BJ (cell line): ENCODE measurements around the gene SEMA6C. TPM values are rescaled to one million over a fixed set of nuclear protein-coding genes. Genes with fewer than 3 reads are reported as not detected.

ENCODE experiments used
- CTCF ChIA-PET: fragments of 350-600 bp; formaldehyde crosslinking; extraction: SDS; loops from one replicate; lab custom pipeline; 2021; ENCODE audit warnings: antibody characterized with exemption, inconsistent platforms; lab: Yijun Ruan, JAX
- POLR2A ChIA-PET: fragments of 300-600 bp; sonication (Branson Sonifier 250); formaldehyde crosslinking; extraction: SDS; loops from one replicate; lab custom pipeline; 2021; ENCODE audit warnings: antibody characterized with exemption; lab: Charles Lee
- DNase-seq: peaks from one replicate; pipeline ENCODE4 v3.0.0-alpha.2; 2011; ENCODE audit warnings: low read depth
- H3K27me3 ChIP-seq: 2 replicates; pipeline ENCODE4 v1.6.0; 2011; ENCODE audit warnings: low read length; ENCODE audit not compliant: control insufficient read depth, insufficient read depth
- H3K36me3 ChIP-seq: 2 replicates; pipeline ENCODE4 v1.5.1; 2011; ENCODE audit warnings: low read length; ENCODE audit not compliant: control insufficient read depth, insufficient read depth
- H3K4me3 ChIP-seq: 2 replicates; pipeline ENCODE4 v1.5.1; 2011; ENCODE audit warnings: low read depth, mild to moderate bottlenecking, control low read depth, low read length
- CTCF ChIP-seq: IDR thresholded peaks from 2 replicates; pipeline ENCODE4 v1.5.1; 2011; ENCODE audit warnings: low read depth, mild to moderate bottlenecking, control low read depth, inconsistent platforms, low read length, moderate library complexity; ENCODE audit not compliant: insufficient read depth
- polyA plus RNA-seq: library from polyadenylated mRNA; depleted of rRNA; stranded (reverse); fragments of >200 nt; gene quantifications from 2 replicates; pipeline ENCODE4 v1.2.3, GENCODE V29; 2011

The SEMA6C gene
- polyA plus RNA-seq, 1 experiment = 1.8 TPM

- H3K27me3 ChIP-seq = no peaks in the 10 kb centered on the region
- no peak for TF ChIP-seq CTCF
- CTCF ChIA-PET = interaction anchor here (1.0 to 2.3 kb wide), 4 partner anchors 9 to 174 kb away, joined by 4 to 7 read pairs (median 4); partner anchors contain the start of gene TMOD4
- no peak for DNase-seq
- peak overlapping the region; percentile 80 for H3K4me3 ChIP-seq
- H3K36me3 ChIP-seq = peaks cover 8% of the 10 kb centered on the region
- POLR2A ChIA-PET = interaction anchor here (0.7 to 1.4 kb wide), 2 partner anchors 23 to 29 kb away, joined by 7 to 8 read pairs; partner anchors contain the start of gene VPS72
Observed at GRCh38 chr1:151166505-151166956, 20.1 kb upstream of the SEMA6C start.

GRCh38 chr1:151165738-151166504, 19.5 kb upstream of the SEMA6C start, which contains the start of the genes LYSMD1 and SCNM1:
LYSMD1 (minus strand) TSS chr1:151165902; CDS start chr1:151165258, 644 bp downstream.
SCNM1 (plus strand) TSS chr1:151166144; CDS start chr1:151166153, 9 bp downstream.
- POLR2A ChIA-PET = interaction anchor here (0.7 to 1.4 kb wide), 3 partner anchors 24 to 117 kb away, joined by 7 to 11 read pairs (median 8); partner anchors contain the start of gene VPS72
- H3K36me3 ChIP-seq = peaks cover 11% of the 10 kb centered on the region
- peak within 1 kb of the TSS; percentile 80 for H3K4me3 ChIP-seq
- H3K27me3 ChIP-seq = no peaks in the 10 kb centered on the region
- CTCF ChIA-PET = interaction anchor here (1.0 to 2.3 kb wide), 6 partner anchors 10 to 175 kb away, joined by 4 to 7 read pairs (median 5); partner anchors contain the start of gene TMOD4
- DNase-seq = peak; percentile 93
- TF ChIP-seq CTCF = no peak

GRCh38 chr1:151165281-151165737, 18.9 kb upstream of the SEMA6C start:
- Histone ChIP-seq H3K27me3 (no peaks in the 10 kb centered on the region), H3K4me3 (peak overlapping the region; percentile 80), H3K36me3 (peaks cover 15% of the 10 kb centered on the region)
- no peak for TF ChIP-seq CTCF
- DNase-seq = no peak
- CTCF ChIA-PET = interaction anchor here (1.0 to 2.3 kb wide), 4 partner anchors 10 to 141 kb away, joined by 3 to 7 read pairs (median 5); no protein-coding TSS in a partner anchor
- POLR2A ChIA-PET = interaction anchor here (0.7 kb wide), 1 partner anchor 117 kb away, joined by 11 read pairs; no protein-coding TSS in a partner anchor

GRCh38 chr1:151164732-151165280, 18.4 kb upstream of the SEMA6C start:
- peaks cover 16% of the 10 kb centered on the region for H3K36me3 ChIP-seq
- TF ChIP-seq CTCF = no peak
- H3K4me3 ChIP-seq = peak overlapping the region; percentile 80
- no peaks in the 10 kb centered on the region for H3K27me3 ChIP-seq
- ChIA-PET CTCF (interaction anchor here (1.0 to 2.3 kb wide), 4 partner anchors 10 to 140 kb away, joined by 3 to 7 read pairs (median 5); no protein-coding TSS in a partner anchor), POLR2A (interaction anchor here (0.7 kb wide), 1 partner anchor 118 kb away, joined by 11 read pairs; no protein-coding TSS in a partner anchor)
- DNase-seq = no peak
